Activated CD8-positive, alpha-beta T cell treated with anti-CD3 and anti-CD28 coated beads for 36 hours (primary cell): ENCODE measurements around the gene LYRM4. TPM values are rescaled to one million over a fixed set of nuclear protein-coding genes. Genes with fewer than 3 reads are reported as not detected.
A peak's percentile ranks its signal among the peaks of the same experiment; 100 is the strongest.

ENCODE experiments used
- ATAC-seq: fragments of 200-7000 bp; cut with Tn5 transposase; one replicate; pipeline ENCODE4 v1.10.0; 2021; ENCODE audit warnings: mild to moderate bottlenecking, moderate library complexity
- CTCF ChIA-PET: fragments of 350-600 bp; sonication (Branson Sonifier 250); formaldehyde crosslinking; loops from one replicate; lab custom pipeline; 2021; ENCODE audit warnings: antibody characterized with exemption; lab: Charles Lee
- POLR2A ChIA-PET: fragments of 350-600 bp; sonication (Branson Sonifier 250); formaldehyde crosslinking; loops from one replicate; lab custom pipeline; 2021; ENCODE audit warnings: antibody characterized with exemption; lab: Charles Lee
- DNase-seq: peaks from one replicate; pipeline ENCODE4 v3.0.0-alpha.2; 2020
- H3K27ac Mint-ChIP-seq: one replicate; pipeline ENCODE4 v1.8.0; 2021; ENCODE audit warnings: mild to moderate bottlenecking, mixed read lengths
- H3K27me3 Mint-ChIP-seq: one replicate; pipeline ENCODE4 v1.8.0; 2021; ENCODE audit warnings: mixed read lengths
- H3K36me3 Mint-ChIP-seq: one replicate; pipeline ENCODE4 v1.8.0; 2021; ENCODE audit warnings: low read depth, mixed read lengths
- H3K4me1 Mint-ChIP-seq: one replicate; pipeline ENCODE4 v1.8.0; 2021; ENCODE audit warnings: low read depth, mixed read lengths
- H3K4me3 Mint-ChIP-seq: one replicate; pipeline ENCODE4 v1.8.0; 2021; ENCODE audit warnings: mild to moderate bottlenecking, moderate library complexity, mixed read lengths
- H3K9me3 Mint-ChIP-seq: one replicate; pipeline ENCODE4 v1.8.0; 2021; ENCODE audit warnings: mixed read lengths
- CTCF ChIP-seq: fragments of 200-600 bp; IDR thresholded peaks from one replicate; pipeline ENCODE4 v1.8.0; 2022; ENCODE audit warnings: antibody characterized with exemption, mild to moderate bottlenecking
- intact Hi-C: fragments of 100-400 bp; cut with micrococcal nuclease; formaldehyde crosslinking; loops from one replicate; pipeline ENCODE4 v1.10.0; 2022
- total RNA-seq, 2 experiments: library from RNA; stranded (reverse); gene quantifications; one replicate each; pipeline ENCODE4 v1.2.3, GENCODE V29; 2021

The LYRM4 gene
- total RNA-seq, 2 experiments from 2014 or later = 43.5 to 50.6 TPM

- intact Hi-C loops = no loop called here
- DNase-seq = no peak
- POLR2A ChIA-PET = interaction anchor here (0.7 kb wide), 1 partner anchor 28 kb away, joined by 3 read pairs; no protein-coding TSS in a partner anchor
- H3K36me3 Mint-ChIP-seq = peaks cover 1% of the 10 kb centered on the region
- TF ChIP-seq CTCF = no peak
- CTCF ChIA-PET = interaction anchor here (8.0 kb wide), 1 partner anchor 35 kb away, joined by 57 read pairs; no protein-coding TSS in a partner anchor
- no peak for ATAC-seq
- no peaks in the 10 kb centered on the region for H3K9me3 Mint-ChIP-seq
- peaks cover 49% of the 10 kb centered on the region for H3K4me1 Mint-ChIP-seq
- no peak overlapping the region for H3K4me3 Mint-ChIP-seq
- H3K27me3 Mint-ChIP-seq = no peaks in the 10 kb centered on the region
- no peak overlapping the region for H3K27ac Mint-ChIP-seq
Measured at GRCh38 chr6:5178806-5179205, 81.9 kb downstream of the LYRM4 start.

- peak; percentile 35 for DNase-seq
- intact Hi-C loops = no loop called here
- H3K4me3 Mint-ChIP-seq = no peak overlapping the region
- H3K9me3 Mint-ChIP-seq = no peaks in the 10 kb centered on the region
- no peaks in the 10 kb centered on the region for H3K27me3 Mint-ChIP-seq
- CTCF ChIA-PET = interaction anchor here (1.5 to 8.0 kb wide), 3 partner anchors 30 to 128 kb away, joined by 3 to 57 read pairs (median 11); no protein-coding TSS in a partner anchor
- peaks cover 55% of the 10 kb centered on the region for H3K4me1 Mint-ChIP-seq
- H3K27ac Mint-ChIP-seq = peak overlapping the region; percentile 79
- POLR2A ChIA-PET = interaction anchor here (1.1 kb wide), 1 partner anchor 86 kb away, joined by 3 read pairs; the partner anchor contains the start of gene FARS2
- ATAC-seq = peak; percentile 22
- peaks cover 1% of the 10 kb centered on the region for H3K36me3 Mint-ChIP-seq
- no peak for TF ChIP-seq CTCF
Measured at GRCh38 chr6:5175635-5176034, 85.1 kb downstream of the LYRM4 start.

GRCh38 chr6:5174756-5175549 is 85.8 kb downstream of the LYRM4 start:
- H3K4me3 Mint-ChIP-seq = peak overlapping the region; percentile 44
- DNase-seq (peak; percentile 64), ATAC-seq (peak; percentile 17)
- H3K27me3 Mint-ChIP-seq = no peaks in the 10 kb centered on the region
- H3K9me3 Mint-ChIP-seq = no peaks in the 10 kb centered on the region
- peak; percentile 51 for TF ChIP-seq CTCF
- ChIA-PET CTCF (interaction anchor here (0.9 to 8.0 kb wide), 10 partner anchors 8 to 205 kb away, joined by 3 to 57 read pairs (median 4); partner anchors contain the start of genes FARS2 and LYRM4), POLR2A (interaction anchor here (0.6 kb wide), 1 partner anchor 71 kb away, joined by 4 read pairs; no protein-coding TSS in a partner anchor)
- intact Hi-C loops = no loop called here
- peaks cover 52% of the 10 kb centered on the region for H3K4me1 Mint-ChIP-seq
- H3K36me3 Mint-ChIP-seq = peaks cover 1% of the 10 kb centered on the region
- peak overlapping the region; percentile 79 for H3K27ac Mint-ChIP-seq

- DNase-seq (peak; percentile 85), ATAC-seq (peak; percentile 97)
- Mint-ChIP-seq H3K9me3 (no peaks in the 10 kb centered on the region), H3K36me3 (peaks cover 1% of the 10 kb centered on the region), H3K27ac (peak overlapping the region; percentile 79), H3K4me3 (peak overlapping the region; percentile 44), H3K4me1 (peaks cover 49% of the 10 kb centered on the region), H3K27me3 (no peaks in the 10 kb centered on the region)
- ChIA-PET POLR2A (interaction anchor here (0.6 to 0.7 kb wide), 3 partner anchors 54 to 504 kb away, joined by 3 to 4 read pairs (median 3); no protein-coding TSS in a partner anchor), CTCF (interaction anchor here (0.9 to 8.0 kb wide), 12 partner anchors 9 to 206 kb away, joined by 3 to 57 read pairs (median 3); partner anchors contain the start of genes FARS2 and LYRM4)
- intact Hi-C loops = no loop called here
- no peak for TF ChIP-seq CTCF
Measured at GRCh38 chr6:5174244-5174643, 86.5 kb downstream of the LYRM4 start.
